SK-N-MC (cell line): ENCODE data around the gene ZC3H10.

Source experiments
- EZH2 ChIP-seq: fragments of 200-600 bp; sonication (generic); IDR thresholded peaks from one replicate; pipeline ENCODE4 v1.6.1; 2017; ENCODE audit warnings: antibody characterized with exemption
- FOXP2 ChIP-seq: optimal IDR thresholded peaks from 2 replicates; pipeline ENCODE3; 2011; ENCODE audit warnings: mild to moderate bottlenecking, moderate library complexity; ENCODE audit not compliant: insufficient read depth; ENCODE audit errors: extremely low read length, control extremely low read depth

DNA sequence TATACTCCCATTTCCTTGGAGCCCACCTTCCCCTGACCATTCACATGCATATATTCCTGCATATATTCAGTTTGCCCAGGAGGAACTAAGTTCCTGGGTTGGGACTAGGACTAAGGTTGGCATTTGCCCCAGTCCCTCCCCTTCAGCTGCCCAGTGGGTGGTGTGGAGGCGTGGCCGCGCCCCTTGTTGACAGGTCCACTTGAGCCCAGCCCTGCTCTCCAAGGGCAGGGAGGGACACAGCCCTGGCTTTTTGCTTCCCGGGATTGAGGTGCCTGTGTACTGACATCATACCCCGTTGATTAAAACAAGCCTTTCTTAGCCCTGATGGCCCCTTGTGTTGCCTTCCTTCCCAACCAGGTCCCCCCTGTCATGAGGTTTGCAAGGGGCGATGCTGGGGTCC, 30.8 kb upstream of the ZC3H10 start:
- TF ChIP-seq EZH2 (no peak), FOXP2 (no peak)
